ENCODE results near the gene PRSS36. TPM values are rescaled to one million over a fixed set of nuclear protein-coding genes. Genes with fewer than 3 reads are reported as not detected.
A peak's percentile ranks its signal among the peaks of the same experiment; 100 is the strongest.
"Not testable (repeated sequence)": the region's sequence is repeated elsewhere in the genome, so short reads cannot be mapped to it uniquely, and the experiment has no call there.

PRSS36 gene
- total and polyA plus RNA-seq, 12 donors, result 0.30 to 3.4 (median 1.3) TPM

- DNase-seq, result no peak
- TF ChIP-seq CTCF (IDR thresholded peaks at IDR 0.05), result no peak
- intact Hi-C loops (cut with DNase I), result no loop called here
- H3K9me3 ChIP-seq, result no peaks in the 10 kb centered on the region
- H3K27ac ChIP-seq, result no peak overlapping the region
- no peak overlapping the region for H3K4me3 ChIP-seq
- peaks cover 0 to 10% (median 0%) of the 10 kb centered on the region in 9 donors for H3K4me1 ChIP-seq
- 74 to 77% methylated on average over 2 of the region's 2 CpGs for WGBS, 2 donors
- H3K36me3 ChIP-seq, result no peaks in the 10 kb centered on the region
- H3K27me3 ChIP-seq, result no peaks in the 10 kb centered on the region
- ATAC-seq, result no peak
Observed at GRCh38 chr16:31168848-31169247, 19.0 kb upstream of the PRSS36 start.

- Histone ChIP-seq H3K36me3 (no peaks in the 10 kb centered on the region), H3K4me1 (peaks cover 0 to 10% (median 0%) of the 10 kb centered on the region in 9 donors), H3K4me3 (no peak overlapping the region), H3K9me3 (no peaks in the 10 kb centered on the region), H3K27ac (no peak overlapping the region), H3K27me3 (no peaks in the 10 kb centered on the region)
- no peak for TF ChIP-seq CTCF (IDR thresholded peaks at IDR 0.05)
- 87 to 94% methylated on average over 8 of the region's 8 CpGs for WGBS, 2 donors
- ATAC-seq (no peak), DNase-seq (no peak)
- intact Hi-C loops (cut with DNase I), result no loop called here
Observed at GRCh38 chr16:31167315-31167714, 17.4 kb upstream of the PRSS36 start.

- WGBS, 2 donors, result 41 to 44% methylated on average over 8 of the region's 8 CpGs
- Histone ChIP-seq H3K4me3 (no peak overlapping the region), H3K27me3 (peaks cover 0 to 5% (median 0%) of the 10 kb centered on the region in 7 donors), H3K36me3 (no peaks in the 10 kb centered on the region), H3K4me1 (peaks cover 0 to 12% (median 0%) of the 10 kb centered on the region in 9 donors), H3K9me3 (no peaks in the 10 kb centered on the region), H3K27ac (no peak overlapping the region)
- intact Hi-C loops (cut with DNase I), result no loop called here
- ATAC-seq (peak in 5 of 8 donors; percentile 46 to 80 (median 50)), DNase-seq (peak in 1 of 2 donors; percentile 34)
- no peak for TF ChIP-seq CTCF (IDR thresholded peaks at IDR 0.05)
Observed at GRCh38 chr16:31157136-31157535, 7.3 kb upstream of the PRSS36 start.

- H3K27ac ChIP-seq; DNase-seq; H3K4me3 ChIP-seq; ATAC-seq; intact Hi-C loops (cut with DNase I); H3K36me3 ChIP-seq; H3K9me3 ChIP-seq: not testable (repeated sequence)
- H3K4me1 ChIP-seq, result peaks cover 0 to 15% (median 0%) of the 10 kb centered on the region in 9 donors
- 81 to 83% methylated on average over 6 of the region's 6 CpGs for WGBS, 2 donors
- H3K27me3 ChIP-seq, result peaks cover 0 to 25% (median 13%) of the 10 kb centered on the region in 7 donors
Observed at GRCh38 chr16:31150976-31151375, 1.1 kb upstream of the PRSS36 start.

- ATAC-seq (peak in 6 of 8 donors; percentile 28 to 54 (median 43)), DNase-seq (no peak)
- intact Hi-C loops (cut with DNase I), result loop anchor here in 4 of 10 donors (10.0 kb wide), 2 partner anchors 155 to 165 kb away; partner anchors contain the start of gene HSD3B7 (in 2 of the 4)
- Histone ChIP-seq H3K36me3 (no peaks in the 10 kb centered on the region), H3K4me3 (peak overlapping the region in 1 of 10 donors; percentile 16), H3K27me3 (peaks cover 0 to 25% (median 13%) of the 10 kb centered on the region in 7 donors), H3K9me3 (no peaks in the 10 kb centered on the region), H3K27ac (peak overlapping the region in 1 of 10 donors; percentile 64), H3K4me1 (peaks cover 0 to 15% (median 0%) of the 10 kb centered on the region in 9 donors)
- 61 to 74% methylated on average over 5 of the region's 5 CpGs for WGBS, 2 donors
- no peak for TF ChIP-seq CTCF (IDR thresholded peaks at IDR 0.05)
Observed at GRCh38 chr16:31149332-31149731, 534 bp downstream of the PRSS36 start.

Data from heart right ventricle (tissue), 16 donors.